DOHH2 (cell line): ENCODE results near the gene VIL1.

Experiments used
- EZH2phosphoT487 ChIP-seq: fragments of 200-600 bp; sonication (generic); IDR thresholded peaks from 2 replicates; pipeline ENCODE4 v1.6.1; 2017; ENCODE audit warnings: borderline replicate concordance, mild to moderate bottlenecking, antibody characterized with exemption, low read length, moderate library complexity, mixed read lengths
- TF ChIP-seq, protein P1 (sequence below): fragments of 200-600 bp; sonication (generic); IDR thresholded peaks from one replicate; pipeline ENCODE4 v1.5.1; 2014; ENCODE audit warnings: antibody characterized with exemption, mild to moderate bottlenecking, low read depth, low read length; ENCODE audit not compliant: poor library complexity, severe bottlenecking

DNA sequence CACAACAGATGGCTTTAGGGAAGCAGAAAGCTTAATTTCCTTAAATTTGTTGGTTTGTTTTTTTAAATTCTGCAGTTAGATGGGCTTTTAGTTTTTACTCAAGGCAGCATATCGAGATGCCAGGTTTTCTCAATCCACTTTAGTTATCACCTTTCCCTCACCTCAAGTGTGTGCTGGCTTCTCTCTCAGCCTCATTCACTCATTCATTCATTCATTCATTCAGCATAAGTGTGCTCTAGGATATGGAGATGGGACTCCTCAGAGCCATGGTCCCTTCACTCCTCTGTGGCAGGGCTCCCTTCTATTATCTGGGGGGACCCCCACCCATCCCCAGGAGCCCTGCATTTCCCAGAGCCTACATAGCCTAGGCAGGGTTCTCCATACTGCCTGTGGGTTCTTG lies 19.0 kb downstream of the VIL1 start:
- TF ChIP-seq, protein P1, sequence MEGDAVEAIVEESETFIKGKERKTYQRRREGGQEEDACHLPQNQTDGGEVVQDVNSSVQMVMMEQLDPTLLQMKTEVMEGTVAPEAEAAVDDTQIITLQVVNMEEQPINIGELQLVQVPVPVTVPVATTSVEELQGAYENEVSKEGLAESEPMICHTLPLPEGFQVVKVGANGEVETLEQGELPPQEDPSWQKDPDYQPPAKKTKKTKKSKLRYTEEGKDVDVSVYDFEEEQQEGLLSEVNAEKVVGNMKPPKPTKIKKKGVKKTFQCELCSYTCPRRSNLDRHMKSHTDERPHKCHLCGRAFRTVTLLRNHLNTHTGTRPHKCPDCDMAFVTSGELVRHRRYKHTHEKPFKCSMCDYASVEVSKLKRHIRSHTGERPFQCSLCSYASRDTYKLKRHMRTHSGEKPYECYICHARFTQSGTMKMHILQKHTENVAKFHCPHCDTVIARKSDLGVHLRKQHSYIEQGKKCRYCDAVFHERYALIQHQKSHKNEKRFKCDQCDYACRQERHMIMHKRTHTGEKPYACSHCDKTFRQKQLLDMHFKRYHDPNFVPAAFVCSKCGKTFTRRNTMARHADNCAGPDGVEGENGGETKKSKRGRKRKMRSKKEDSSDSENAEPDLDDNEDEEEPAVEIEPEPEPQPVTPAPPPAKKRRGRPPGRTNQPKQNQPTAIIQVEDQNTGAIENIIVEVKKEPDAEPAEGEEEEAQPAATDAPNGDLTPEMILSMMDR = no peak
- no peak for TF ChIP-seq EZH2phosphoT487
